Activated T-helper 17 cell treated with anti-CD3 and anti-CD28 coated beads, Interleukin-2, amount 50 U/mL, for 72 hours (primary cell): ENCODE measurements around the gene HUWE1. TPM values are rescaled to one million over a fixed set of nuclear protein-coding genes. Genes with fewer than 3 reads are reported as not detected.
"Not testable (repeated sequence)": the region's sequence is repeated elsewhere in the genome, so short reads cannot be mapped to it uniquely, and the experiment has no call there.

Experiments used
- ATAC-seq: fragments of 150-1000 bp; cut with Tn5 transposase; replicated peaks from 2 replicates; pipeline ENCODE4 v1.10.0; 2021; ENCODE audit warnings: mild to moderate bottlenecking, moderate library complexity
- H3K27ac Mint-ChIP-seq: one replicate; pipeline ENCODE4 v1.8.0; 2022; ENCODE audit warnings: mixed read lengths
- H3K27me3 Mint-ChIP-seq: one replicate; pipeline ENCODE4 v1.8.0; 2022; ENCODE audit warnings: mixed read lengths
- H3K36me3 Mint-ChIP-seq: one replicate; pipeline ENCODE4 v1.8.0; 2022; ENCODE audit warnings: low read depth, mild to moderate bottlenecking, mixed read lengths
- H3K4me1 Mint-ChIP-seq: one replicate; pipeline ENCODE4 v1.8.0; 2022; ENCODE audit warnings: mixed read lengths
- H3K4me3 Mint-ChIP-seq: one replicate; pipeline ENCODE4 v1.8.0; 2022; ENCODE audit warnings: mild to moderate bottlenecking, mixed read lengths
- H3K9me3 Mint-ChIP-seq: one replicate; pipeline ENCODE4 v1.8.0; 2022; ENCODE audit warnings: mixed read lengths
- total RNA-seq, 2 donors: library from RNA; stranded (reverse); gene quantifications; one replicate each; pipeline ENCODE4 v1.2.3, GENCODE V29; 2022

Gene HUWE1
- 100 to 1,000 TPM; 455 to 608 TPM for total RNA-seq

GRCh38 chrX:53686151-53686885, at the start of gene HUWE1:
TSS of gene HUWE1 (minus strand) at chrX:53686719. CDS start at chrX:53654107, 32,612 bp downstream.
- Mint-ChIP-seq H3K27ac (peak within 1 kb of the TSS; percentile 95), H3K27me3 (no peaks in the 10 kb centered on the region), H3K36me3 (peaks cover 53% of the 10 kb centered on the region), H3K9me3 (no peaks in the 10 kb centered on the region), H3K4me1 (peaks cover 5% of the 10 kb centered on the region), H3K4me3 (peak within 1 kb of the TSS; percentile 87)
- peak; percentile 48 for ATAC-seq

- ATAC-seq, result peak; percentile 92
- peaks cover 7% of the 10 kb centered on the region for H3K9me3 Mint-ChIP-seq
- H3K36me3 Mint-ChIP-seq, result peaks cover 22% of the 10 kb centered on the region
- peak overlapping the region; percentile 82 for H3K4me3 Mint-ChIP-seq
- no peaks in the 10 kb centered on the region for H3K27me3 Mint-ChIP-seq
- H3K4me1 Mint-ChIP-seq, result peaks cover 11% of the 10 kb centered on the region
- H3K27ac Mint-ChIP-seq, result peak overlapping the region; percentile 93
Measured at GRCh38 chrX:53732797-53733196, 46.3 kb upstream of the HUWE1 start.

- H3K4me3 Mint-ChIP-seq, result no peak overlapping the region
- H3K36me3 Mint-ChIP-seq, result no peaks in the 10 kb centered on the region
- no peaks in the 10 kb centered on the region for H3K9me3 Mint-ChIP-seq
- H3K27me3 Mint-ChIP-seq, result no peaks in the 10 kb centered on the region
- H3K27ac Mint-ChIP-seq, result no peak overlapping the region
- ATAC-seq, result no peak
- no peaks in the 10 kb centered on the region for H3K4me1 Mint-ChIP-seq
Measured at GRCh38 chrX:53729751-53730150, 43.2 kb upstream of the HUWE1 start.

- no peaks in the 10 kb centered on the region for H3K36me3 Mint-ChIP-seq
- H3K27ac Mint-ChIP-seq, result peak overlapping the region; percentile 86
Measured at GRCh38 chrX:53728506-53728905, 42.0 kb upstream of the HUWE1 start.

GRCh38 chrX:53724872-53725271, 38.4 kb upstream of the HUWE1 start:
- Mint-ChIP-seq H3K4me3 (no peak overlapping the region), H3K36me3 (peaks cover 5% of the 10 kb centered on the region), H3K27ac (no peak overlapping the region), H3K4me1 (no peaks in the 10 kb centered on the region), H3K9me3 (no peaks in the 10 kb centered on the region), H3K27me3 (no peaks in the 10 kb centered on the region)
- no peak for ATAC-seq

More at GRCh38 chrX:53728506-53728905, 42.0 kb upstream of the HUWE1 start:
- Mint-ChIP-seq H3K4me3 (peak overlapping the region; percentile 64), H3K27me3 (no peaks in the 10 kb centered on the region), H3K9me3 (no peaks in the 10 kb centered on the region), H3K4me1 (no peaks in the 10 kb centered on the region)
- no peak for ATAC-seq

GRCh38 chrX:53723381-53723780, 36.9 kb upstream of the HUWE1 start:
- H3K27ac Mint-ChIP-seq, result peak overlapping the region; percentile 74

GRCh38 chrX:53721610-53722009, 35.1 kb upstream of the HUWE1 start:
- not testable (repeated sequence) for H3K27me3 Mint-ChIP-seq, H3K27ac Mint-ChIP-seq, H3K4me1 Mint-ChIP-seq, ATAC-seq, H3K9me3 Mint-ChIP-seq, H3K4me3 Mint-ChIP-seq
- H3K36me3 Mint-ChIP-seq, result peaks cover 20% of the 10 kb centered on the region

More at GRCh38 chrX:53723381-53723780, 36.9 kb upstream of the HUWE1 start:
- Mint-ChIP-seq H3K4me1 (no peaks in the 10 kb centered on the region), H3K36me3 (peaks cover 16% of the 10 kb centered on the region), H3K9me3 (no peaks in the 10 kb centered on the region), H3K4me3 (no peak overlapping the region), H3K27me3 (no peaks in the 10 kb centered on the region)
- ATAC-seq, result no peak

- H3K9me3 Mint-ChIP-seq, H3K27me3 Mint-ChIP-seq, H3K4me1 Mint-ChIP-seq, ATAC-seq: not testable (repeated sequence)
- peak overlapping the region; percentile 96 for H3K4me3 Mint-ChIP-seq
- H3K27ac Mint-ChIP-seq, result peak overlapping the region; percentile 78
- peaks cover 30% of the 10 kb centered on the region for H3K36me3 Mint-ChIP-seq
Measured at GRCh38 chrX:53719666-53720065, 33.1 kb upstream of the HUWE1 start.

- Mint-ChIP-seq H3K27ac (peak overlapping the region; percentile 99), H3K4me1 (peaks cover 6% of the 10 kb centered on the region), H3K9me3 (no peaks in the 10 kb centered on the region), H3K27me3 (no peaks in the 10 kb centered on the region), H3K36me3 (peaks cover 46% of the 10 kb centered on the region), H3K4me3 (peak overlapping the region; percentile 96)
- ATAC-seq, result peak; percentile 11
Measured at GRCh38 chrX:53718073-53718472, 31.6 kb upstream of the HUWE1 start.

- peak; percentile 42 for ATAC-seq
- Mint-ChIP-seq H3K27ac (peak overlapping the region; percentile 96), H3K27me3 (no peaks in the 10 kb centered on the region), H3K36me3 (peaks cover 51% of the 10 kb centered on the region), H3K9me3 (no peaks in the 10 kb centered on the region), H3K4me3 (peak overlapping the region; percentile 96), H3K4me1 (peaks cover 6% of the 10 kb centered on the region)
Measured at GRCh38 chrX:53717205-53717604, 30.7 kb upstream of the HUWE1 start.

- Mint-ChIP-seq H3K36me3 (peaks cover 56% of the 10 kb centered on the region), H3K27ac (peak overlapping the region; percentile 96), H3K4me3 (peak overlapping the region; percentile 96), H3K4me1 (peaks cover 6% of the 10 kb centered on the region), H3K27me3 (no peaks in the 10 kb centered on the region), H3K9me3 (no peaks in the 10 kb centered on the region)
- peak; percentile 47 for ATAC-seq
Measured at GRCh38 chrX:53716328-53717088, 30.0 kb upstream of the HUWE1 start.

- H3K27ac Mint-ChIP-seq, result peak overlapping the region; percentile 96
- H3K4me1 Mint-ChIP-seq, result peaks cover 10% of the 10 kb centered on the region
- no peaks in the 10 kb centered on the region for H3K27me3 Mint-ChIP-seq
- no peaks in the 10 kb centered on the region for H3K9me3 Mint-ChIP-seq
- peak; percentile 7 for ATAC-seq
- H3K36me3 Mint-ChIP-seq, result peaks cover 67% of the 10 kb centered on the region
- H3K4me3 Mint-ChIP-seq, result peak overlapping the region; percentile 96
Measured at GRCh38 chrX:53715346-53715924, 28.9 kb upstream of the HUWE1 start.

- Mint-ChIP-seq H3K9me3 (no peaks in the 10 kb centered on the region), H3K4me1 (peaks cover 10% of the 10 kb centered on the region), H3K36me3 (peaks cover 68% of the 10 kb centered on the region), H3K27me3 (no peaks in the 10 kb centered on the region), H3K4me3 (peak overlapping the region; percentile 96), H3K27ac (peak overlapping the region; percentile 96)
- peak; percentile 73 for ATAC-seq
Measured at GRCh38 chrX:53714580-53715345, 28.2 kb upstream of the HUWE1 start.

GRCh38 chrX:53713987-53714579, 27.6 kb upstream of the HUWE1 start:
- peak; percentile 18 for ATAC-seq
- H3K27me3 Mint-ChIP-seq, result no peaks in the 10 kb centered on the region

More at GRCh38 chrX:53713987-53714579, 27.6 kb upstream of the HUWE1 start:
- H3K36me3 Mint-ChIP-seq, result peaks cover 70% of the 10 kb centered on the region
- H3K4me3 Mint-ChIP-seq, result peak overlapping the region; percentile 96
- H3K9me3 Mint-ChIP-seq, result no peaks in the 10 kb centered on the region
- peaks cover 10% of the 10 kb centered on the region for H3K4me1 Mint-ChIP-seq
- peak overlapping the region; percentile 96 for H3K27ac Mint-ChIP-seq
